GM23338 (cell line): ENCODE results near the gene PARD3.

Experiments
- CTCF ChIP-seq, 2 experiments: fragments of 200-600 bp in 1 of 2; sonication (generic) in 1 of 2; conservative IDR thresholded peaks; 2 replicates each; pipeline versions ENCODE4 v1.5.1 to v1.6.1; 2016 to 2017; ENCODE audit warnings: antibody characterized with exemption in 2 of 2, low read depth in 2 of 2, mild to moderate bottlenecking in 2 of 2, moderate library complexity in 1 of 2
- EZH2 ChIP-seq: fragments of 200-600 bp; sonication (generic); IDR thresholded peaks from one replicate; pipeline ENCODE4 v1.8.0; 2017; ENCODE audit warnings: antibody characterized with exemption, mild to moderate bottlenecking, low read depth; ENCODE audit not compliant: unreplicated experiment
- EZH2phosphoT487 ChIP-seq: fragments of 200-600 bp; sonication (generic); IDR thresholded peaks from one replicate; pipeline ENCODE4 v1.8.1; 2018; ENCODE audit warnings: antibody characterized with exemption; ENCODE audit not compliant: unreplicated experiment
- JUNB ChIP-seq: IDR thresholded peaks from one replicate; pipeline ENCODE4 v1.6.1; 2016; ENCODE audit warnings: antibody characterized with exemption; ENCODE audit not compliant: unreplicated experiment
- NANOG ChIP-seq: IDR thresholded peaks from 2 replicates; pipeline ENCODE4 v1.6.1; 2016; ENCODE audit warnings: antibody characterized with exemption, borderline replicate concordance
- POLR2AphosphoS5 ChIP-seq: IDR thresholded peaks from 2 replicates; pipeline ENCODE4 v1.6.1; 2016; ENCODE audit warnings: antibody characterized with exemption, low read depth
- REST ChIP-seq: IDR thresholded peaks from one replicate; pipeline ENCODE4 v1.6.1; 2018; ENCODE audit warnings: antibody characterized with exemption; ENCODE audit not compliant: unreplicated experiment
- ZNF331 ChIP-seq: fragments of 250-450 bp; sonication (Bioruptor Pico); IDR thresholded peaks from 2 replicates; pipeline ENCODE4 v1.5.0; 2020; ENCODE audit warnings: low read depth, mild to moderate bottlenecking, moderate library complexity

GRCh38 chr10:34727595-34728033, 87.5 kb downstream of the PARD3 start:
- TF ChIP-seq CTCF (conservative IDR thresholded peaks at IDR 0.05; ENCODE audit: low read depth in 2 of 2): no peak
- TF ChIP-seq EZH2phosphoT487: no peak
- TF ChIP-seq POLR2AphosphoS5: no peak
- no peak for TF ChIP-seq ZNF331 (CRISPR knock-in tag)
- no peak for TF ChIP-seq REST
- TF ChIP-seq EZH2: no peak
- TF ChIP-seq NANOG: no peak
- no peak for TF ChIP-seq JUNB
